Peyer's patch (tissue), 4 donors: Measurements from ENCODE around the gene DHPS. TPM values are rescaled to one million over a fixed set of nuclear protein-coding genes. Genes with fewer than 3 reads are reported as not detected.

ENCODE experiments used
- DNase-seq, 3 donors: peaks; one replicate each; pipeline ENCODE4 v3.0.0-alpha.2; 2017 to 2019
- H3K27ac ChIP-seq, 4 donors: fragments of 200-600 bp; sonication (generic); one replicate each; pipeline ENCODE4 v1.5.1; 2016 to 2019
- H3K27me3 ChIP-seq, 2 donors: fragments of 200-600 bp; sonication (generic); one replicate each; pipeline ENCODE4 v1.5.1; 2019
- H3K36me3 ChIP-seq, 3 donors: fragments of 200-600 bp; sonication (generic); one replicate each; pipeline ENCODE4 v1.5.1; 2016 to 2019
- H3K4me1 ChIP-seq, 4 donors: fragments of 200-600 bp; sonication (generic); one replicate each; pipeline ENCODE4 v1.5.1; 2016 to 2019
- H3K4me3 ChIP-seq, 4 donors: fragments of 200-600 bp; sonication (generic); 1 replicate in 3 of 4; 2 replicates in 1 of 4; pipeline ENCODE4 v1.5.1; 2016 to 2019; ENCODE audit warnings: mild to moderate bottlenecking in 1 of 4
- H3K9me3 ChIP-seq, 4 donors: fragments of 200-600 bp; sonication (generic); one replicate each; pipeline ENCODE4 v1.5.1; 2016 to 2019; ENCODE audit warnings: mild to moderate bottlenecking in 1 of 4
- POLR2A ChIP-seq, 2 donors: fragments of 450-650 bp; IDR thresholded peaks; one replicate each; pipeline ENCODE4 v1.5.1; 2017; ENCODE audit warnings: antibody characterized with exemption in 2 of 2, mild to moderate bottlenecking in 2 of 2, moderate library complexity in 2 of 2
- total RNA-seq, 4 donors: library from RNA; depleted of rRNA; stranded (reverse); fragments of >200 nt; gene quantifications; one replicate each; pipeline ENCODE4 v1.1.0, GENCODE V29; 2016
- TF ChIP-seq, protein P1 (sequence below), 6 experiments: fragments of 450-650 bp in 4 of 6; fragments of 200-600 bp in 2 of 6; sonication (generic) in 1 of 6; IDR thresholded peaks; one replicate each; pipeline ENCODE4 v1.5.1; 2017 to 2019; ENCODE audit warnings: antibody characterized with exemption in 6 of 6, mild to moderate bottlenecking in 3 of 6, moderate library complexity in 1 of 6

DHPS gene
- total RNA-seq, 4 donors from 2014 or later: 76.4 to 215 (median 150) TPM

DNA sequence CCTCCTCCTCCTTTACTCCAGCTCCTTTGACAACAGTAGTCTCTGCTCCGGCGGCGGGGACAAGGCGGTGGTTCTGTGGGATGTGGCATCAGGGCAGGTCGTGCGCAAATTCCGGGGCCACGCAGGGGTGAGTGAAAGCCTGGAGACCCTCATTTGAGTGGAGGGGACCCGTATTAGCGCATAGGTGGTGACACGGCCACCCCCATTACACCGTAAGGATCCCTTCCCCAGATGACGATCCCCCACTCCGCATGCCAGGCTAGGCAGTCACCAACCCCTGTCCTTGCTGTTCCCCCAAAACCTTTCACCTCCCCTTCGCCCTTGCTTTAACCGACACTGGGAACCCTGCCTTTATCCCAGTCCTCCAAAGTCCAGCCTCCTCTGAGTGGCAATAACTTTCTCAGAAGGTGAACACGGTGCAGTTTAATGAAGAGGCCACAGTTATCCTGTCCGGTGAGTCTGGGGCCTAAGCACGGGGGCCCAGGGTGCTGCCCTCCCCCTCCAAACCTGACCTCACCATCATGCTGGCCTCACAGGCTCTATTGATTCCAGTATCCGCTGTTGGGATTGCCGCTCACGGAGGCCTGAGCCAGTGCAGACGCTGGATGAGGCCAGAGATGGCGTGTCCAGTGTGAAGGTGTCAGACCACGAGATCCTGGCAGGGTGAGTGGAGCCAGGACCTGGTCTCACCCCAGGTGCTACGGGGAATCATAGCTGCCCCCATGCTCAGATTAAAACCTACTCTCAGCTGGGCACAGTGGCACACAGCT is 11.3 kb downstream of the DHPS start:
- Histone ChIP-seq H3K36me3 (peaks cover 0 to 28% (median 0%) of the 10 kb centered on the region in 3 donors), H3K27ac (peak overlapping the region; percentile 84 to 93 (median 89)), H3K9me3 (no peaks in the 10 kb centered on the region), H3K27me3 (no peaks in the 10 kb centered on the region), H3K4me1 (peaks cover 0 to 42% (median 19%) of the 10 kb centered on the region in 4 donors), H3K4me3 (peak overlapping the region; percentile 83 to 98 (median 86))
- TF ChIP-seq POLR2A (IDR thresholded peaks at IDR 0.05): no peak
- TF ChIP-seq, protein P1, sequence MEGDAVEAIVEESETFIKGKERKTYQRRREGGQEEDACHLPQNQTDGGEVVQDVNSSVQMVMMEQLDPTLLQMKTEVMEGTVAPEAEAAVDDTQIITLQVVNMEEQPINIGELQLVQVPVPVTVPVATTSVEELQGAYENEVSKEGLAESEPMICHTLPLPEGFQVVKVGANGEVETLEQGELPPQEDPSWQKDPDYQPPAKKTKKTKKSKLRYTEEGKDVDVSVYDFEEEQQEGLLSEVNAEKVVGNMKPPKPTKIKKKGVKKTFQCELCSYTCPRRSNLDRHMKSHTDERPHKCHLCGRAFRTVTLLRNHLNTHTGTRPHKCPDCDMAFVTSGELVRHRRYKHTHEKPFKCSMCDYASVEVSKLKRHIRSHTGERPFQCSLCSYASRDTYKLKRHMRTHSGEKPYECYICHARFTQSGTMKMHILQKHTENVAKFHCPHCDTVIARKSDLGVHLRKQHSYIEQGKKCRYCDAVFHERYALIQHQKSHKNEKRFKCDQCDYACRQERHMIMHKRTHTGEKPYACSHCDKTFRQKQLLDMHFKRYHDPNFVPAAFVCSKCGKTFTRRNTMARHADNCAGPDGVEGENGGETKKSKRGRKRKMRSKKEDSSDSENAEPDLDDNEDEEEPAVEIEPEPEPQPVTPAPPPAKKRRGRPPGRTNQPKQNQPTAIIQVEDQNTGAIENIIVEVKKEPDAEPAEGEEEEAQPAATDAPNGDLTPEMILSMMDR (IDR thresholded peaks at IDR 0.05): no peak
- no peak for DNase-seq

DNA sequence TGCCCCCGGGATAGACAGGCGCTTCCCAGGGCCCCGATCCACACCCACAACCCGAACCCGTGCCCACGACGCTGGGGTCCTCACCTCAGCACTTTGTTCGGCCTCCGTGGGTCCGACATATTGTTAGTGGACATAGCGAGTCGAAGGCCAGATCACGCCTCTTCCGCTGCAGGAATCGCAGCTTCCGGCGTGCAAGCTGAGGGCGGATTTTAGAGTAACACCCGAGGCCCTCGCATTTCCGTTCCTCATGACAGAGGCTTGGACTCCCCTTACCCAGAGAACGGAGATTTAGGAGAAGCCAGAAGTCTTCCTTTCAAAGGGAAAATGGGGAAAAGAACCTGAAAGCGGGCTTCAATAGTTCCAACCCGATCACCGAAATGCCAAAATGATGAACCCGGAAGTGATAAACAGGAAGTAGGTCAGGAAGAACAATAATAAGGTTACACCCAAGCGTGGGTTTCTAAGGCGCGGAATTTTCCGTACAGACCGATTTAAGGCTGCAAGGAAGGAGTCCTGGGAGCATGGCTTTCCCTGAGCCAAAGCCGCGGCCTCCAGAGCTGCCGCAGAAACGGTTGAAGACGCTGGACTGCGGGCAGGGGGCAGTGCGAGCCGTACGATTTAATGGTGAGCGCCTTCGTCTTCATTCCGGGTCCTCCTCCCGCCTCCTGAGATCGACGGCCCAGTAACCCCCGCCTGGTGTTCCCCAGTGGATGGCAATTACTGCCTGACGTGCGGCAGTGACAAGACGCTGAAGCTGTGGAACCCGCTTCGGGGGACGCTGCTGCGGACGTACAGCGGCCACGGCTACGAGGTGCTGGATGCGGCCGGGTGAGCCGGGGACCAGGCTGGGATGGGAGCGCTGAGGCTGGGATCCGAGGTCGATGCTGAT is 12.2 kb downstream of the DHPS start:
- peak; percentile 3 to 29 for TF ChIP-seq POLR2A (IDR thresholded peaks at IDR 0.05)
- TF ChIP-seq, protein P1 (IDR thresholded peaks at IDR 0.05): no peak
- Histone ChIP-seq H3K36me3 (peaks cover 0 to 25% (median 0%) of the 10 kb centered on the region in 3 donors), H3K4me3 (peak overlapping the region; percentile 83 to 98 (median 86)), H3K4me1 (peaks cover 0 to 42% (median 22%) of the 10 kb centered on the region in 4 donors), H3K27ac (peak overlapping the region; percentile 84 to 93 (median 89)), H3K27me3 (no peaks in the 10 kb centered on the region), H3K9me3 (no peaks in the 10 kb centered on the region)
- DNase-seq: peak; percentile 78 to 89 (median 84)

DNA sequence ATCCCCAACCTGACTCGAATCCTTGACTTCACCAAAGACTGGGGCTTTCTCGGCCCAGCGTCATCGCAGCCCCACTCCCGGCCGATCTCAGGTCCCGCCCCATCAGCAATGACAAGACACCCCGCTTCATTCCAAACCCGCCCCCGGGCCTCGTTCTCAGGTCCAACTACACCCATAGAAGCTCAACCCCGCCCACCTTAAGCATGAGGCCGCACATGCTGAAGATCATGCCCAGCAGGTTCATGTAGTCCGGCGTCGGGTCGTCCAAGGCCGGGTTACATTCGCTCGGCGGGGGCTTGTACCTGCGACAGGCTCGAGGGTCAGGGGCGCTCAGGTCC is 12.8 kb downstream of the DHPS start:
- H3K27me3 ChIP-seq: no peaks in the 10 kb centered on the region
- peak in 2 of 3 donors; percentile 53 to 73 for DNase-seq
- H3K4me1 ChIP-seq: peaks cover 0 to 42% (median 25%) of the 10 kb centered on the region in 4 donors
- H3K9me3 ChIP-seq: no peaks in the 10 kb centered on the region
- H3K27ac ChIP-seq: peak overlapping the region; percentile 84 to 93 (median 89)
- H3K4me3 ChIP-seq: peak overlapping the region; percentile 83 to 98 (median 86)
- TF ChIP-seq, protein P1 (IDR thresholded peaks at IDR 0.05): no peak
- peak in 1 of 2 donors; percentile 27 for TF ChIP-seq POLR2A (IDR thresholded peaks at IDR 0.05)
- H3K36me3 ChIP-seq: peaks cover 0 to 25% (median 0%) of the 10 kb centered on the region in 3 donors

- Histone ChIP-seq H3K4me3 (peak overlapping the region; percentile 83 to 98 (median 86)), H3K9me3 (no peaks in the 10 kb centered on the region), H3K4me1 (peaks cover 0 to 42% (median 25%) of the 10 kb centered on the region in 4 donors), H3K27ac (peak overlapping the region in 3 of 4 donors; percentile 84 to 90 (median 88)), H3K36me3 (peaks cover 0 to 26% (median 0%) of the 10 kb centered on the region in 3 donors), H3K27me3 (no peaks in the 10 kb centered on the region)
- no peak for DNase-seq
- TF ChIP-seq, protein P1 (IDR thresholded peaks at IDR 0.05): no peak
- no peak for TF ChIP-seq POLR2A (IDR thresholded peaks at IDR 0.05)
Measured at GRCh38 chr19:12668346-12668745, 13.3 kb downstream of the DHPS start.

- DNase-seq: no peak
- Histone ChIP-seq H3K9me3 (no peaks in the 10 kb centered on the region), H3K36me3 (peaks cover 0 to 28% (median 0%) of the 10 kb centered on the region in 3 donors), H3K27me3 (no peaks in the 10 kb centered on the region), H3K4me1 (peaks cover 0 to 42% (median 25%) of the 10 kb centered on the region in 4 donors), H3K4me3 (peak overlapping the region in 2 of 4 donors; percentile 84 to 98), H3K27ac (no peak overlapping the region)
- TF ChIP-seq POLR2A (IDR thresholded peaks at IDR 0.05): no peak
- TF ChIP-seq, protein P1 (IDR thresholded peaks at IDR 0.05): no peak
Measured at GRCh38 chr19:12667731-12668302, 13.9 kb downstream of the DHPS start.
